HEK293 (cell line): ENCODE measurements around the gene CMPK1.
A peak's percentile ranks its signal among the peaks of the same experiment; 100 is the strongest.

Experiments
- EGR2 ChIP-seq: fragments of 450-650 bp; formaldehyde crosslinking; IDR thresholded peaks from 2 replicates; pipeline ENCODE4 v1.5.1; 2016; ENCODE audit warnings: low read depth, missing biosample characterization, missing genetic modification characterization
- TF ChIP-seq, protein P1 (sequence below): fragments of 450-650 bp; formaldehyde crosslinking; IDR thresholded peaks from 2 replicates; pipeline ENCODE4 v1.5.1; 2016; ENCODE audit warnings: missing biosample characterization, missing genetic modification characterization
- TF ChIP-seq, protein P2 (sequence below): fragments of 450-650 bp; formaldehyde crosslinking; IDR thresholded peaks from 2 replicates; pipeline ENCODE4 v1.5.1; 2016; ENCODE audit warnings: missing biosample characterization, missing genetic modification characterization
- TF ChIP-seq, protein P3 (sequence below): fragments of 450-650 bp; formaldehyde crosslinking; IDR thresholded peaks from 2 replicates; pipeline ENCODE4 v1.5.1; 2016; ENCODE audit warnings: missing biosample characterization, missing genetic modification characterization

DNA sequence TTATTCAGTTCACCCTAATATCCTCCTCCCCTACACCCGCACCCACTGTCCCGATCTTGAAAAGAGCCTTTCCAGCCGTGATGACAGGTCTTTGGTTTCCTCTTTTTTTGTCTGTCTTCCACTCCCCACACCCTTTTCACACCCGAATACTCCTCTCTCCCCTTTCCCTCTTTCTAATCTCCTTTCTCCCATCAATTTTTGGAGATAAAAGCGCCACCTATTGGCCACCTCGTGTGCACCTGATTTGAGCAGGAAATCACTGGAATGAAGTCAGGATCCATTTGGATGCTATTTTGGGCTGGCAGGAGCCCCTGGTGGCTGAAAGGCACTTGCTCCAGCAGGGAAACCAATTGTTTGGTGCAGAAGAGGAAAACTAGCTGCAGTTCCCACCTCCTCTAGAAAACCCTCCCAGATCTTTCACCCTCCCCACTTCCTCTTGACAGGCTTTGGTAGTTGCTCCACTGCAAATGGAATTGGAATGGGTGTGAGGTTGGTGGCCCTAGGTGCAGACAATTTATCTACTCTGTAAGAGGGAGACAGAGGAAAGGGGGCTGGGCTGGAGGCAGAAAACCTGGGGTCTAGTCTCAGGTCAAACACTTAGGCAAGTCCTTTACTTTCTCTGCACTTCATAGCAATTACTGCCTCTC lies 90.9 kb downstream of the CMPK1 start:
- TF ChIP-seq, protein P1, sequence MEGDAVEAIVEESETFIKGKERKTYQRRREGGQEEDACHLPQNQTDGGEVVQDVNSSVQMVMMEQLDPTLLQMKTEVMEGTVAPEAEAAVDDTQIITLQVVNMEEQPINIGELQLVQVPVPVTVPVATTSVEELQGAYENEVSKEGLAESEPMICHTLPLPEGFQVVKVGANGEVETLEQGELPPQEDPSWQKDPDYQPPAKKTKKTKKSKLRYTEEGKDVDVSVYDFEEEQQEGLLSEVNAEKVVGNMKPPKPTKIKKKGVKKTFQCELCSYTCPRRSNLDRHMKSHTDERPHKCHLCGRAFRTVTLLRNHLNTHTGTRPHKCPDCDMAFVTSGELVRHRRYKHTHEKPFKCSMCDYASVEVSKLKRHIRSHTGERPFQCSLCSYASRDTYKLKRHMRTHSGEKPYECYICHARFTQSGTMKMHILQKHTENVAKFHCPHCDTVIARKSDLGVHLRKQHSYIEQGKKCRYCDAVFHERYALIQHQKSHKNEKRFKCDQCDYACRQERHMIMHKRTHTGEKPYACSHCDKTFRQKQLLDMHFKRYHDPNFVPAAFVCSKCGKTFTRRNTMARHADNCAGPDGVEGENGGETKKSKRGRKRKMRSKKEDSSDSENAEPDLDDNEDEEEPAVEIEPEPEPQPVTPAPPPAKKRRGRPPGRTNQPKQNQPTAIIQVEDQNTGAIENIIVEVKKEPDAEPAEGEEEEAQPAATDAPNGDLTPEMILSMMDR (tag by site-specific recombination), result peak; percentile 95
- TF ChIP-seq EGR2 (tag by site-specific recombination), result no peak
- TF ChIP-seq, protein P2, sequence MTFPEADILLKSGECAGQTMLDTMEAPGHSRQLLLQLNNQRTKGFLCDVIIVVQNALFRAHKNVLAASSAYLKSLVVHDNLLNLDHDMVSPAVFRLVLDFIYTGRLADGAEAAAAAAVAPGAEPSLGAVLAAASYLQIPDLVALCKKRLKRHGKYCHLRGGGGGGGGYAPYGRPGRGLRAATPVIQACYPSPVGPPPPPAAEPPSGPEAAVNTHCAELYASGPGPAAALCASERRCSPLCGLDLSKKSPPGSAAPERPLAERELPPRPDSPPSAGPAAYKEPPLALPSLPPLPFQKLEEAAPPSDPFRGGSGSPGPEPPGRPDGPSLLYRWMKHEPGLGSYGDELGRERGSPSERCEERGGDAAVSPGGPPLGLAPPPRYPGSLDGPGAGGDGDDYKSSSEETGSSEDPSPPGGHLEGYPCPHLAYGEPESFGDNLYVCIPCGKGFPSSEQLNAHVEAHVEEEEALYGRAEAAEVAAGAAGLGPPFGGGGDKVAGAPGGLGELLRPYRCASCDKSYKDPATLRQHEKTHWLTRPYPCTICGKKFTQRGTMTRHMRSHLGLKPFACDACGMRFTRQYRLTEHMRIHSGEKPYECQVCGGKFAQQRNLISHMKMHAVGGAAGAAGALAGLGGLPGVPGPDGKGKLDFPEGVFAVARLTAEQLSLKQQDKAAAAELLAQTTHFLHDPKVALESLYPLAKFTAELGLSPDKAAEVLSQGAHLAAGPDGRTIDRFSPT (tag by site-specific recombination), result no peak
- TF ChIP-seq, protein P3, sequence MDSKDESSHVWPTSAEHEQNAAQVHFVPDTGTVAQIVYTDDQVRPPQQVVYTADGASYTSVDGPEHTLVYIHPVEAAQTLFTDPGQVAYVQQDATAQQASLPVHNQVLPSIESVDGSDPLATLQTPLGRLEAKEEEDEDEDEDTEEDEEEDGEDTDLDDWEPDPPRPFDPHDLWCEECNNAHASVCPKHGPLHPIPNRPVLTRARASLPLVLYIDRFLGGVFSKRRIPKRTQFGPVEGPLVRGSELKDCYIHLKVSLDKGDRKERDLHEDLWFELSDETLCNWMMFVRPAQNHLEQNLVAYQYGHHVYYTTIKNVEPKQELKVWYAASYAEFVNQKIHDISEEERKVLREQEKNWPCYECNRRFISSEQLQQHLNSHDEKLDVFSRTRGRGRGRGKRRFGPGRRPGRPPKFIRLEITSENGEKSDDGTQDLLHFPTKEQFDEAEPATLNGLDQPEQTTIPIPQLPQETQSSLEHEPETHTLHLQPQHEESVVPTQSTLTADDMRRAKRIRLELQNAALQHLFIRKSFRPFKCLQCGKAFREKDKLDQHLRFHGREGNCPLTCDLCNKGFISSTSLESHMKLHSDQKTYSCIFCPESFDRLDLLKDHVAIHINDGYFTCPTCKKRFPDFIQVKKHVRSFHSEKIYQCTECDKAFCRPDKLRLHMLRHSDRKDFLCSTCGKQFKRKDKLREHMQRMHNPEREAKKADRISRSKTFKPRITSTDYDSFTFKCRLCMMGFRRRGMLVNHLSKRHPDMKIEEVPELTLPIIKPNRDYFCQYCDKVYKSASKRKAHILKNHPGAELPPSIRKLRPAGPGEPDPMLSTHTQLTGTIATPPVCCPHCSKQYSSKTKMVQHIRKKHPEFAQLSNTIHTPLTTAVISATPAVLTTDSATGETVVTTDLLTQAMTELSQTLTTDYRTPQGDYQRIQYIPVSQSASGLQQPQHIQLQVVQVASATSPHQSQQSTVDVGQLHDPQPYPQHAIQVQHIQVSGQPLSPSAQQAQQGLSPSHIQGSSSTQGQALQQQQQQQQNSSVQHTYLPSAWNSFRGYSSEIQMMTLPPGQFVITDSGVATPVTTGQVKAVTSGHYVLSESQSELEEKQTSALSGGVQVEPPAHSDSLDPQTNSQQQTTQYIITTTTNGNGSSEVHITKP, result peak; percentile 70; the same call in 1 of the 2 replicates
